Hematopoietic multipotent progenitor cell treated with erythropoietin and hydrocortisone succinate and interleukin-3 and kit ligand, for 17 days (in vitro differentiated cells): ENCODE results near the gene KIAA1191.
"Not testable (repeated sequence)": the region's sequence is repeated elsewhere in the genome, so short reads cannot be mapped to it uniquely, and the experiment has no call there.

ENCODE experiments used
- DNase-seq: peaks from one replicate; pipeline ENCODE4 v3.0.0-alpha.2; 2015; ENCODE audit warnings: low spot score

Gene KIAA1191

GRCh38 chr5:176361437-176362232, at the start of gene KIAA1191:
KIAA1191 (minus strand) TSS chr5:176361764; CDS start chr5:176359508, 2,256 bp downstream.
- peak; percentile 89 for DNase-seq

GRCh38 chr5:176410486-176411180, 49.1 kb upstream of the KIAA1191 start:
- DNase-seq = no peak

- no peak for DNase-seq
These were observed 48.2 kb upstream of the KIAA1191 start for GRCh38 chr5:176409765-176410164.

- DNase-seq = no peak
These were observed 47.0 kb upstream of the KIAA1191 start for GRCh38 chr5:176408590-176408989.

GRCh38 chr5:176408252-176408573, 46.6 kb upstream of the KIAA1191 start:
- DNase-seq = not testable (repeated sequence)

GRCh38 chr5:176407456-176408251, 46.1 kb upstream of the KIAA1191 start:
- no peak for DNase-seq

GRCh38 chr5:176406436-176407052, 45.0 kb upstream of the KIAA1191 start:
- no peak for DNase-seq

GRCh38 chr5:176405656-176406435, 44.3 kb upstream of the KIAA1191 start:
- no peak for DNase-seq

- DNase-seq = no peak
These were observed 40.0 kb upstream of the KIAA1191 start for GRCh38 chr5:176401281-176402205.

- no peak for DNase-seq
These were observed 39.0 kb upstream of the KIAA1191 start for GRCh38 chr5:176400382-176401156.

- no peak for DNase-seq
These were observed 36.3 kb upstream of the KIAA1191 start for GRCh38 chr5:176397736-176398420.

- no peak for DNase-seq
These were observed 34.8 kb upstream of the KIAA1191 start for GRCh38 chr5:176396330-176396729.

- DNase-seq = no peak
These were observed 33.5 kb upstream of the KIAA1191 start for GRCh38 chr5:176394881-176395675.

GRCh38 chr5:176394096-176394495, 32.5 kb upstream of the KIAA1191 start:
- no peak for DNase-seq

- DNase-seq = no peak
These were observed 31.0 kb upstream of the KIAA1191 start for GRCh38 chr5:176392526-176392925.

GRCh38 chr5:176391999-176392398, 30.4 kb upstream of the KIAA1191 start:
- DNase-seq = no peak

GRCh38 chr5:176391479-176391878, 29.9 kb upstream of the KIAA1191 start:
- DNase-seq = no peak
